Neural progenitor cell (in vitro differentiated cells): Measurements from ENCODE around the gene UGT2B7. TPM values are rescaled to one million over a fixed set of nuclear protein-coding genes. Genes with fewer than 3 reads are reported as not detected.

Experiments
- DNase-seq: peaks from one replicate; pipeline ENCODE4 v3.0.0-alpha.2; 2016; ENCODE audit warnings: low spot score
- H2AFZ ChIP-seq: fragments of 200-600 bp; sonication (generic); replicated peaks from 2 replicates; pipeline ENCODE4 v1.6.1; 2016; ENCODE audit warnings: antibody characterized with exemption
- H3F3A ChIP-seq: fragments of 200-600 bp; sonication (generic); 2 replicates; pipeline ENCODE4 v1.6.1; 2016; ENCODE audit warnings: antibody characterized with exemption, low read depth
- H3K27ac ChIP-seq: fragments of 200-600 bp; sonication (generic); 2 replicates; pipeline ENCODE4 v1.5.1; 2016; ENCODE audit warnings: mild to moderate bottlenecking
- H3K27me3 ChIP-seq: fragments of 200-600 bp; sonication (generic); 2 replicates; pipeline ENCODE4 v1.6.1; 2016; ENCODE audit warnings: mild to moderate bottlenecking, moderate library complexity
- H3K36me3 ChIP-seq: fragments of 200-600 bp; sonication (generic); 2 replicates; pipeline ENCODE4 v1.5.1; 2016
- H3K4me1 ChIP-seq: fragments of 200-600 bp; sonication (generic); 2 replicates; pipeline ENCODE4 v1.6.1; 2016; ENCODE audit warnings: mixed run types
- H3K4me2 ChIP-seq: fragments of 200-600 bp; sonication (generic); 2 replicates; pipeline ENCODE4 v1.6.1; 2016
- H3K4me3 ChIP-seq: fragments of 200-600 bp; sonication (generic); 2 replicates; pipeline ENCODE4 v1.5.1; 2016
- H3K79me2 ChIP-seq: fragments of 200-600 bp; sonication (generic); 2 replicates; pipeline ENCODE4 v1.6.1; 2016; ENCODE audit warnings: low read depth
- H3K9ac ChIP-seq: fragments of 200-600 bp; sonication (generic); 2 replicates; pipeline ENCODE4 v1.6.1; 2016
- H3K9me3 ChIP-seq: fragments of 200-600 bp; sonication (generic); 2 replicates; pipeline ENCODE4 v1.5.1; 2016; ENCODE audit warnings: low read depth
- H4K20me1 ChIP-seq: fragments of 200-600 bp; sonication (generic); 2 replicates; pipeline ENCODE4 v1.6.1; 2016; ENCODE audit warnings: low read depth
- H3K27ac Mint-ChIP-seq: 3 replicates; pipeline ENCODE4 v1.8.0; 2021; ENCODE audit warnings: mixed read lengths
- H3K27me3 Mint-ChIP-seq: 2 replicates; pipeline ENCODE4 v1.8.0; 2022; ENCODE audit warnings: low read depth, mild to moderate bottlenecking, inconsistent platforms, moderate library complexity, mixed read lengths; ENCODE audit not compliant: insufficient read depth
- H3K36me3 Mint-ChIP-seq: 3 replicates; pipeline ENCODE4 v1.8.0; 2021; ENCODE audit warnings: mixed read lengths
- H3K4me1 Mint-ChIP-seq: 3 replicates; pipeline ENCODE4 v1.8.0; 2021; ENCODE audit warnings: mixed read lengths
- H3K4me3 Mint-ChIP-seq: 3 replicates; pipeline ENCODE4 v1.8.0; 2021; ENCODE audit warnings: mild to moderate bottlenecking, moderate library complexity, mixed read lengths
- H3K9me3 Mint-ChIP-seq: 3 replicates; pipeline ENCODE4 v1.8.0; 2020; ENCODE audit warnings: mixed read lengths
- EZH2 ChIP-seq: fragments of 200-600 bp; sonication (generic); IDR thresholded peaks from 2 replicates; pipeline ENCODE4 v1.6.1; 2017; ENCODE audit warnings: antibody characterized with exemption, mild to moderate bottlenecking, moderate library complexity
- EZH2phosphoT487 ChIP-seq: fragments of 200-600 bp; sonication (generic); IDR thresholded peaks from 2 replicates; pipeline ENCODE4 v1.6.1; 2017; ENCODE audit warnings: antibody characterized with exemption
- total RNA-seq: library from RNA; depleted of rRNA; stranded (reverse); fragments of >200 nt; gene quantifications from 2 replicates; pipeline ENCODE4 v1.2.3, GENCODE V29; 2015; ENCODE audit warnings: low replicate concordance
- TF ChIP-seq, protein P1 (sequence below): fragments of 200-600 bp; sonication (generic); IDR thresholded peaks from 2 replicates; pipeline ENCODE4 v1.5.1; 2017; ENCODE audit warnings: antibody characterized with exemption, mild to moderate bottlenecking

UGT2B7 gene
- total RNA-seq, 1 donor from 2014 or later, result not detected

DNA sequence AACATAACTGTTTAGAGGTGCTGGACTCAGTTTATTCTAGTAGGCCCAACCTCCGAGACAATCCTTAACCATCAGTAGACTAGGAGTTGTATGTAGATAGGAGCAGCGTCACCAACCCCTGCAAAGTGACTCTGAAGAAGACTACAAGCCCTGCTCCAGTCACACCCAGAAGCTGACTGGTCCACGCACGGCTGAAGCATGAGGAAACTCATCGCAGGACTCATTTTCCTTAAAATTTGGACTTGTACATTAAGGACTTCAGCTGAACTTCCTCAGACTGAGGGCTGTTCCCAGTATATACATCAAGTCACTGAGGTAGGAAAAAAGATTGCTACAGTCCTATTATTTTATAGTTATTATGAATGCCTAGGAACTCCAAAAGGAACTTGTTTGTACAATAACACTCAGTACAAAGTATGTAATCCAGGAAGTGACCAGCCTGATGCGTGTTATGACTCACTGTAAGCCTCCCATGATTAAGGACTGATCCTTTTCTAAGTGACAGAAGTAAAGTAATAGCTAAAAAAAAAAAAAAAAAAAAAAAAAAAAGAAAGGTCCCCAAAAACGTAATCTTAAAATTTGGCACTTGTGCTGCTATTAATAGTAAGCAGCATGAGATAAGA lies 41.6 kb upstream of the UGT2B7 start:
- Histone ChIP-seq H3K4me1 (peaks cover 22% of the 10 kb centered on the region), H2AFZ (no peak overlapping the region), H3K36me3 (no peaks in the 10 kb centered on the region), H3K9ac (no peak overlapping the region), H3K4me3 (no peak overlapping the region), H3K79me2 (no peaks in the 10 kb centered on the region), H3F3A (peaks cover 16% of the 10 kb centered on the region), H3K27ac (no peak overlapping the region), H3K9me3 (no peaks in the 10 kb centered on the region), H4K20me1 (no peaks in the 10 kb centered on the region), H3K27me3 (no peaks in the 10 kb centered on the region), H3K4me2 (no peak overlapping the region)
- Mint-ChIP-seq H3K27ac (no peak overlapping the region), H3K9me3 (peaks cover 2% of the 10 kb centered on the region), H3K4me3 (no peak overlapping the region), H3K27me3 (no peaks in the 10 kb centered on the region), H3K4me1 (peaks cover 44% of the 10 kb centered on the region), H3K36me3 (no peaks in the 10 kb centered on the region)
- TF ChIP-seq, protein P1, sequence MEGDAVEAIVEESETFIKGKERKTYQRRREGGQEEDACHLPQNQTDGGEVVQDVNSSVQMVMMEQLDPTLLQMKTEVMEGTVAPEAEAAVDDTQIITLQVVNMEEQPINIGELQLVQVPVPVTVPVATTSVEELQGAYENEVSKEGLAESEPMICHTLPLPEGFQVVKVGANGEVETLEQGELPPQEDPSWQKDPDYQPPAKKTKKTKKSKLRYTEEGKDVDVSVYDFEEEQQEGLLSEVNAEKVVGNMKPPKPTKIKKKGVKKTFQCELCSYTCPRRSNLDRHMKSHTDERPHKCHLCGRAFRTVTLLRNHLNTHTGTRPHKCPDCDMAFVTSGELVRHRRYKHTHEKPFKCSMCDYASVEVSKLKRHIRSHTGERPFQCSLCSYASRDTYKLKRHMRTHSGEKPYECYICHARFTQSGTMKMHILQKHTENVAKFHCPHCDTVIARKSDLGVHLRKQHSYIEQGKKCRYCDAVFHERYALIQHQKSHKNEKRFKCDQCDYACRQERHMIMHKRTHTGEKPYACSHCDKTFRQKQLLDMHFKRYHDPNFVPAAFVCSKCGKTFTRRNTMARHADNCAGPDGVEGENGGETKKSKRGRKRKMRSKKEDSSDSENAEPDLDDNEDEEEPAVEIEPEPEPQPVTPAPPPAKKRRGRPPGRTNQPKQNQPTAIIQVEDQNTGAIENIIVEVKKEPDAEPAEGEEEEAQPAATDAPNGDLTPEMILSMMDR, result no peak
- no peak for TF ChIP-seq EZH2phosphoT487
- no peak for TF ChIP-seq EZH2
- no peak for DNase-seq

- Histone ChIP-seq H3K79me2 (no peaks in the 10 kb centered on the region), H3K4me1 (peaks cover 18% of the 10 kb centered on the region), H3K4me3 (no peak overlapping the region), H3K36me3 (no peaks in the 10 kb centered on the region), H2AFZ (no peak overlapping the region), H3K9ac (no peak overlapping the region), H3K4me2 (no peak overlapping the region), H3K27ac (no peak overlapping the region), H3K9me3 (no peaks in the 10 kb centered on the region), H3K27me3 (no peaks in the 10 kb centered on the region), H4K20me1 (no peaks in the 10 kb centered on the region), H3F3A (peaks cover 16% of the 10 kb centered on the region)
- no peaks in the 10 kb centered on the region for H3K27me3 Mint-ChIP-seq
- H3K27ac Mint-ChIP-seq, result peak overlapping the region; percentile 50
- no peaks in the 10 kb centered on the region for H3K36me3 Mint-ChIP-seq
- TF ChIP-seq EZH2phosphoT487 (no peak), EZH2 (no peak)
- TF ChIP-seq, protein P1, result no peak
- no peak for DNase-seq
- no peak overlapping the region for H3K4me3 Mint-ChIP-seq
- peaks cover 39% of the 10 kb centered on the region for H3K4me1 Mint-ChIP-seq
- peaks cover 2% of the 10 kb centered on the region for H3K9me3 Mint-ChIP-seq
Measured at GRCh38 chr4:69056150-69056549, 40.1 kb upstream of the UGT2B7 start.

GRCh38 chr4:69056921-69057550 lies 39.2 kb upstream of the UGT2B7 start:
- H3K79me2 ChIP-seq, result no peaks in the 10 kb centered on the region
- H3K27me3 ChIP-seq, result no peaks in the 10 kb centered on the region
- Mint-ChIP-seq H3K36me3 (no peaks in the 10 kb centered on the region), H3K9me3 (peaks cover 2% of the 10 kb centered on the region), H3K4me3 (no peak overlapping the region), H3K27me3 (no peaks in the 10 kb centered on the region), H3K4me1 (peaks cover 32% of the 10 kb centered on the region), H3K27ac (peak overlapping the region; percentile 82)
- H3K27ac ChIP-seq, result no peak overlapping the region
- no peaks in the 10 kb centered on the region for H4K20me1 ChIP-seq
- H3K36me3 ChIP-seq, result no peaks in the 10 kb centered on the region
- H3K4me3 ChIP-seq, result no peak overlapping the region
- H3K4me2 ChIP-seq, result peak overlapping the region; percentile 67
- peaks cover 15% of the 10 kb centered on the region for H3K4me1 ChIP-seq
- peaks cover 16% of the 10 kb centered on the region for H3F3A ChIP-seq
- H3K9me3 ChIP-seq, result no peaks in the 10 kb centered on the region
- H2AFZ ChIP-seq, result no peak overlapping the region
- no peak overlapping the region for H3K9ac ChIP-seq
- no peak for TF ChIP-seq EZH2phosphoT487
- no peak for TF ChIP-seq EZH2
- TF ChIP-seq, protein P1, result no peak
- DNase-seq, result no peak
